BJ (cell line): ENCODE measurements around the gene PPHLN1. TPM values are rescaled to one million over a fixed set of nuclear protein-coding genes. Genes with fewer than 3 reads are reported as not detected.

Experiments
- CTCF ChIA-PET: fragments of 350-600 bp; formaldehyde crosslinking; extraction: SDS; loops from one replicate; lab custom pipeline; 2021; ENCODE audit warnings: antibody characterized with exemption, inconsistent platforms; lab: Yijun Ruan, JAX
- POLR2A ChIA-PET: fragments of 300-600 bp; sonication (Branson Sonifier 250); formaldehyde crosslinking; extraction: SDS; loops from one replicate; lab custom pipeline; 2021; ENCODE audit warnings: antibody characterized with exemption; lab: Charles Lee
- DNase-seq: peaks from one replicate; pipeline ENCODE4 v3.0.0-alpha.2; 2011; ENCODE audit warnings: low read depth
- H3K27me3 ChIP-seq: 2 replicates; pipeline ENCODE4 v1.6.0; 2011; ENCODE audit warnings: low read length; ENCODE audit not compliant: control insufficient read depth, insufficient read depth
- H3K36me3 ChIP-seq: 2 replicates; pipeline ENCODE4 v1.5.1; 2011; ENCODE audit warnings: low read length; ENCODE audit not compliant: control insufficient read depth, insufficient read depth
- H3K4me3 ChIP-seq: 2 replicates; pipeline ENCODE4 v1.5.1; 2011; ENCODE audit warnings: low read depth, mild to moderate bottlenecking, control low read depth, low read length
- polyA plus RNA-seq: library from polyadenylated mRNA; depleted of rRNA; stranded (reverse); fragments of >200 nt; gene quantifications from 2 replicates; pipeline ENCODE4 v1.2.3, GENCODE V29; 2011
- TF ChIP-seq, protein P1 (sequence below): IDR thresholded peaks from 2 replicates; pipeline ENCODE4 v1.5.1; 2011; ENCODE audit warnings: low read depth, mild to moderate bottlenecking, control low read depth, inconsistent platforms, low read length, moderate library complexity; ENCODE audit not compliant: insufficient read depth

The PPHLN1 gene
- polyA plus RNA-seq, 1 experiment = 29.1 TPM

DNA sequence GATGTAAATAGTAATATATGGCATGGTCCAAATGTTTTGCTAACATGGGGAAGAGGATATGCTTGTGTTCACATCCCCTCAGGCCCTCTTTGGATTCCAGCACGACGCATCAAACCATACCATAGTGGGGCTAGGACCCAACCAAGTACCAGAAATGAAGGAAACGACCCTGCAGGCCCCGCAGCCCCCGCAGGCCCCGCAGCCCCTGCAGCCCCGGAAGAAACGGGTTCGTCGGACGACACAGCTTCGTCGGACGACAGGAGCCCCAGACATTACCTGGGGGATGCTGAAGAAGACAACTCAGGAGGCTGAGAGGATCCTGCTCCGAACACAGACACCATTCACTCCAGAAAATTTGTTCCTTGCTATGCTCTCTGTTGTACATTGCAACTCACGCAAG is 119.9 kb downstream of the PPHLN1 start:
- H3K36me3 ChIP-seq = peaks cover 2% of the 10 kb centered on the region
- POLR2A ChIA-PET = no interaction called here
- CTCF ChIA-PET = no interaction called here
- DNase-seq = no peak
- H3K27me3 ChIP-seq = no peaks in the 10 kb centered on the region
- TF ChIP-seq, protein P1, sequence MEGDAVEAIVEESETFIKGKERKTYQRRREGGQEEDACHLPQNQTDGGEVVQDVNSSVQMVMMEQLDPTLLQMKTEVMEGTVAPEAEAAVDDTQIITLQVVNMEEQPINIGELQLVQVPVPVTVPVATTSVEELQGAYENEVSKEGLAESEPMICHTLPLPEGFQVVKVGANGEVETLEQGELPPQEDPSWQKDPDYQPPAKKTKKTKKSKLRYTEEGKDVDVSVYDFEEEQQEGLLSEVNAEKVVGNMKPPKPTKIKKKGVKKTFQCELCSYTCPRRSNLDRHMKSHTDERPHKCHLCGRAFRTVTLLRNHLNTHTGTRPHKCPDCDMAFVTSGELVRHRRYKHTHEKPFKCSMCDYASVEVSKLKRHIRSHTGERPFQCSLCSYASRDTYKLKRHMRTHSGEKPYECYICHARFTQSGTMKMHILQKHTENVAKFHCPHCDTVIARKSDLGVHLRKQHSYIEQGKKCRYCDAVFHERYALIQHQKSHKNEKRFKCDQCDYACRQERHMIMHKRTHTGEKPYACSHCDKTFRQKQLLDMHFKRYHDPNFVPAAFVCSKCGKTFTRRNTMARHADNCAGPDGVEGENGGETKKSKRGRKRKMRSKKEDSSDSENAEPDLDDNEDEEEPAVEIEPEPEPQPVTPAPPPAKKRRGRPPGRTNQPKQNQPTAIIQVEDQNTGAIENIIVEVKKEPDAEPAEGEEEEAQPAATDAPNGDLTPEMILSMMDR = no peak
- no peak overlapping the region for H3K4me3 ChIP-seq

DNA sequence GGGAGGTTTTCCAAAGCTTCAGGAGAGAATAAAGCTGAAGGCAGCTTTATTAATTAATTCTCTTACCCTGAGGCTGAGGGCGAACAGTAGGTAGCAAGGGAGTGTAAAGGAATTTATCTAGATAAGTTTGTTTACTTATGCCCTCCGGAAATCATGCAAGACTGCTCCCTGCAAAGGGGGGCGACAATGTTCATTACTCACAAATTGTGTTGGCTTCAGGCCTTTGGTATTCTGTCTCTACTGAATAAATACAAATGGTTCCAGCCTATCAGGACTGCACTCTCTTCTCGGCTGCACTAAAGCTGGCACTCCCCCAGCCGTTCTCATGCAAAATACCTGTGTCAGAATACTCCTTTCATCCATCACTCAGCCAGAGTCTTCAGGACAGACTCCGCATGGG is 120.8 kb downstream of the PPHLN1 start:
- no peak overlapping the region for H3K4me3 ChIP-seq
- TF ChIP-seq, protein P1 = no peak
- ChIA-PET POLR2A (interaction anchor here (0.5 kb wide), 1 partner anchor 27 kb away, joined by 4 read pairs; no protein-coding TSS in a partner anchor), CTCF (interaction anchor here (0.7 kb wide), 1 partner anchor 15 kb away, joined by 3 read pairs; no protein-coding TSS in a partner anchor)
- no peaks in the 10 kb centered on the region for H3K27me3 ChIP-seq
- H3K36me3 ChIP-seq = peaks cover 2% of the 10 kb centered on the region
- no peak for DNase-seq

DNA sequence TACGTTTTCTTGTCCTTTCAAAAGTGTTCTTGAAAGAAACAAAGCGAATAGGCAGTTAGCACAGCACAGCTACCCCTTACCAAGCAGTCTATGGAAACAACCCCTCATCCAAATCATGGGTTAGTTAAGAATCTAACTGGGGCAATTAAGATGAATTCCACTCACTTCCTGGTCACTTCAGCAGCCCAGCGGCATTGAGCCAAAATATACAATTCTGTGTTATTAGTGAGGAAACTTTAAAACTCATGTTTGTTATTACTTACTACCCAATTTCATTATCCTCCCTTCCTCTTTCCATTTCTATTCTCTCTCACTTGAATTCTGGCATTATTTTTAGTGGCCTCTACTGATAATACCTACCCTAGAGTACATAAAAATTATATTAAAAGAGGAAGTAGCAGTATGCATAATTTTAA is 121.4 kb downstream of the PPHLN1 start:
- CTCF ChIA-PET = no interaction called here
- H3K36me3 ChIP-seq = peaks cover 2% of the 10 kb centered on the region
- no peak overlapping the region for H3K4me3 ChIP-seq
- TF ChIP-seq, protein P1 = no peak
- POLR2A ChIA-PET = no interaction called here
- DNase-seq = no peak
- no peaks in the 10 kb centered on the region for H3K27me3 ChIP-seq

DNA sequence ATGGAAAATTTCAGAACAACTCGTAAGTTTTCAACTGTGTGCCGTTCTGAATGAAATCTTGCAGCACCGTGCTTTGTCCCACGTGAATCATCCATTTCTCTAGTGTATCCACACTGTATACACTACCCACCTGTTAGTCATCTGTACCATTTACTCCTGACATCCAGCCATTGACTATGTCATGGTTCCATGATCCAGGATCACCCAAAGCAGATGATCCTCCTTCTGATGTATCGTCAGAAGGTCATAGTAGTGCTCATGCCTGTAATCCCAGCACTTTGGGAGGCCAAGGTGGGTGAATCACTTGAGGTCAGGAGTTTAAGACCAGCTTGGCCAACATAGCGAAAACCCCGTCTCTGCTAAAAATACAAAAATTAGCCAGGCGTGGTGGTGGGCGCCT is 122.9 kb downstream of the PPHLN1 start:
- CTCF ChIA-PET = no interaction called here

DNA sequence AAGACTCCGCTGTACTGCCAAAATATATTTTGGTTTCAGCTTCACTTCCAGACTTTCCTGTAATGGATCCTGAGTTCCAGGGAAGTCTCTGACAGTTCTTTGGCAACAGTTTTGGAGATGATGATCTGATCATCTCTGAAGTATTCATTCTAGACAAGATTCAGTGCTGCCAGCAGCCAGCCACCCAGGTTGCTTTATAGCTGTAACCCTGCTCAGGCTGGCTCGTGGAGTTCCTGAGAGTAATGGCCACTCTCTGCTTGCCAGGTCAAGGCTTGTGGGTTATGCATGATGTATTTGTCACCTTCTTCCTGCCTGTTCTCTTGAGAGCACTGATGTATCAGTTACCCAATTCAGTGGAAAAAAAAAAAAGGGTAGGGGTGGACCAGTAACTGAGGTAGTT is 124.3 kb downstream of the PPHLN1 start:
- CTCF ChIA-PET = interaction anchor here (0.8 kb wide), 1 partner anchor 359 kb away, joined by 3 read pairs; no protein-coding TSS in a partner anchor
- DNase-seq = no peak
- POLR2A ChIA-PET = no interaction called here
- Histone ChIP-seq H3K36me3 (peaks cover 2% of the 10 kb centered on the region; the same call in 1 of the 2 replicates), H3K4me3 (no peak overlapping the region), H3K27me3 (no peaks in the 10 kb centered on the region)
- TF ChIP-seq, protein P1 = no peak

More for the DNA sequence above, 122.9 kb downstream of the PPHLN1 start:
- no peak overlapping the region for H3K4me3 ChIP-seq
- H3K27me3 ChIP-seq = no peaks in the 10 kb centered on the region
- TF ChIP-seq, protein P1 = no peak
- POLR2A ChIA-PET = no interaction called here
- no peak for DNase-seq
- peaks cover 2% of the 10 kb centered on the region; the same call in 1 of the 2 replicates for H3K36me3 ChIP-seq
